ENCODE measurements around the gene CALCOCO1.
"Not testable (repeated sequence)": the region's sequence is repeated elsewhere in the genome, so short reads cannot be mapped to it uniquely, and the experiment has no call there.

Gene CALCOCO1, protein sequence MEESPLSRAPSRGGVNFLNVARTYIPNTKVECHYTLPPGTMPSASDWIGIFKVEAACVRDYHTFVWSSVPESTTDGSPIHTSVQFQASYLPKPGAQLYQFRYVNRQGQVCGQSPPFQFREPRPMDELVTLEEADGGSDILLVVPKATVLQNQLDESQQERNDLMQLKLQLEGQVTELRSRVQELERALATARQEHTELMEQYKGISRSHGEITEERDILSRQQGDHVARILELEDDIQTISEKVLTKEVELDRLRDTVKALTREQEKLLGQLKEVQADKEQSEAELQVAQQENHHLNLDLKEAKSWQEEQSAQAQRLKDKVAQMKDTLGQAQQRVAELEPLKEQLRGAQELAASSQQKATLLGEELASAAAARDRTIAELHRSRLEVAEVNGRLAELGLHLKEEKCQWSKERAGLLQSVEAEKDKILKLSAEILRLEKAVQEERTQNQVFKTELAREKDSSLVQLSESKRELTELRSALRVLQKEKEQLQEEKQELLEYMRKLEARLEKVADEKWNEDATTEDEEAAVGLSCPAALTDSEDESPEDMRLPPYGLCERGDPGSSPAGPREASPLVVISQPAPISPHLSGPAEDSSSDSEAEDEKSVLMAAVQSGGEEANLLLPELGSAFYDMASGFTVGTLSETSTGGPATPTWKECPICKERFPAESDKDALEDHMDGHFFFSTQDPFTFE

DNA sequence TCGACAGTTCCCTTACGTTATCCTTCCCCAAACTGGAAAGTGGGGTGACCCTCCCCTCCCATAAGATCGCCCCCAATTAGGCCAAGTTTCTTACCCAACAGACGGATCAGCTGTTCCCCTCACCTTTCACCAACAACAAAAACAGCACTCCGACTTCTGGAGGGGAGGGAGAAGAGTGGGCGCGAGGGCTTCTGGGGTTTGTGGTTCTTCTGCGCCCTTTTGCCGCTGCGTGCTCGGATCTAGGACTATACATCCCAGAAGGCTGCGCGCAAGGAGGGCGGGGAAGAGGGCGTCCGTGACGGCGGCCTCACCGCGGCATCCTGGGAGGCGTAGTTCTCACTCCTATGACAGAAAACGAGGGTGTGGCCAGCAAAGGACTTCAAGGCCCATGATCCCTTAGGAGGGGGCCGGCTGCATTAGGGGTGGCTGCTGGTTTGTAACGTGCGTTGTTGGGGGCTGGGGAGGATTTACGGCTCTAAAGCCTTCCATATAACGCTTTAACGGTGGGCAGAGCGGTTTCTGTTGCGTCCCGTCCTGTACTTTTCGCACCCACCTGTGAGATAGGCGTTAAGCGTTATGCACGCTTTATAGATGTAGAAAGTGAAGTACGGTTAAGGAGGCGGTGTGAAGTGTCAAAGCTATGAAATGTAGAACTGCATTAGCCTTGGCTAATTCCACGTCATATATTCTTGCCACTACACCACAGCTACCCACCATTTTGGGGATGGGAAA lies at the start of gene CALCOCO1:
CALCOCO1 (minus strand) TSS at position 143 of the 732 bp plus-strand sequence. CDS start 2,210 bp downstream, outside the sequence.
- DNase-seq = peak; percentile 93

DNA sequence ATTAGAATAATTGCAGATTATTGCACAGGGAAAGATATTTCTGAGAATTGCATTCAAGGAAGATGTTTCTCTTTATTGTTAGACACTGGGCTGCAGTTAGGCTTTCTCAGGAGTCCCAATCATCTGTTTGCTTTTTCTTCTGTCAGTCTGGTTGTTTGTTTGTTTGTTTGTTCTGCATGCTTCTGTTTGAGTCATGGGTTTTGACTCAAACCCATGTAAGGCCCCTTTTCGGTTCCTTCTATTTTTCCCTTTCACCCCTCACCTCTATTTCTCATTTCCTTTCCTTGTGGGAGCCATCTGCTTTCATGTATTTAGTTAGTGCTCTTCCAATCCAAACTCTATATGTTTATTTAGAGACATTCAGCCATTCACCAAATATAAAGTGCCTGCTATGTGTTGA lies 49.6 kb upstream of the CALCOCO1 start:
- no peak for DNase-seq

DNA sequence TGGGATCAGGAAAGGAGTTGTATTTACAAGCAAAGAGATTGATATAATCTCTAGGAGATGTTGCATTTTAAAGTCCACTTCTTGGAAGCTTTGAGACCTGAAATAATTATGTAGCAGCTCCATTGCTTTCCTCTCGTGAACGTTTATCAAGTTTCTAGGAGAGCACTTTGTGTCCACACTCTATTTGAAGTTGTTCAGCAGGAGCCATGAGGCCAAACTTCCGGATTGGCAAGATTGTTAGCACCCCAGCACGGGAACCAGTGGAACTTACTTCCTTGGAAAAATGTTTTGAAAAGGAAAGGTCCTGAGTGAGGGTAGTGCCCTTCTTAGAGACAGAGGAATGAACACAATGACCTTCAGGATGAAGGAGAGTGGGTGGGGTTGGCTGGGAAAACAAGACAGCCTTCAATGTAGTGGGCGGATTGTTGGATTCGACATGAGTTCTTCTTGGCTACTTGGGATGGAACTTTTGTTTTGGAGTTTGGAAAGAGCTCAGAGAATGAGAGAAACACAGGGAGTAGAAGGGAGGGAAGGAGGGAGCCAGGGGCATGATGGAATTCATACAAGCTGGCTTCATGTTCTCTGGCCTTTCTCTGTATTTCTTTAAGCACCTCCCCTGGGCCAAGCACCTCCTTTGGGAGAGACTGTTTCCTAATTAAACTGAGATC lies 48.4 kb upstream of the CALCOCO1 start:
- DNase-seq = no peak

DNA sequence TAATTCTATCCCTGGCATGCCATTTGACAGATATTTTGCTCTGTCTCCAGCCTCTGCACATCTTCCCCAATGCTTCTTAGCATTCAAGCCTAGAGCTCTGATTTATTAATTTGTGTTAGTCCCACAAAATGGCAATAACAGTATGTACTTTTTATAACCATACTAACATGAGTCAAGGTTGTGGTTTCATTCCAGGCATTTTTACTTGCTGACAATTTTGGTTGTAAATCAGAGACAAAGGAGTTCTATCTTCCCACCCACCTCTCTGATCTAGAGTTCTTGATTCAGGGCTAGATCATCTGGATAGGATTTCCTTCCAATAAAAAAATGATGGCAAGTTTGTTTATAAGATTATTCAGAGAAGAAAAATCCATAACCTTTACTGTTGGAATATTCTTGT lies 43.0 kb upstream of the CALCOCO1 start:
- DNase-seq = no peak

DNA sequence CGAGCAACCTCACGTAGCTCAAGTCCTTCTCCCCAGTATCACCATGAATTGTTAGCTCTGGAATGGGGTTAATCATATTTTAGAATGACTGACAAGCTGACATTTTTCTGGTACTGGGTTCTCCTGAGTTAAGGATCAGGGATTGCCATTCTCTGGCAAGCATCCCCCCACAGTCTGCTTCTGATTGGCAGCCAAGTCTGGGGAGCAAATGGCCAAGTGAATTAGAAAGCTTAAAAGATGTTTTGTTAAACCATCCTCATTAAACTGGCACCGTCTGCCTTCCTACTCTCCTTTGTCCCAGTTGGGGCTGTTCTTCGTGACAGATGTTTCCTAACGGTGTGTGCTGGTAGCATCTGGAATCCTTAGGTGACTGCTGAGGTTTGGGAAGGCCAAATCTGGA lies 41.7 kb upstream of the CALCOCO1 start:
- no peak for DNase-seq

DNA sequence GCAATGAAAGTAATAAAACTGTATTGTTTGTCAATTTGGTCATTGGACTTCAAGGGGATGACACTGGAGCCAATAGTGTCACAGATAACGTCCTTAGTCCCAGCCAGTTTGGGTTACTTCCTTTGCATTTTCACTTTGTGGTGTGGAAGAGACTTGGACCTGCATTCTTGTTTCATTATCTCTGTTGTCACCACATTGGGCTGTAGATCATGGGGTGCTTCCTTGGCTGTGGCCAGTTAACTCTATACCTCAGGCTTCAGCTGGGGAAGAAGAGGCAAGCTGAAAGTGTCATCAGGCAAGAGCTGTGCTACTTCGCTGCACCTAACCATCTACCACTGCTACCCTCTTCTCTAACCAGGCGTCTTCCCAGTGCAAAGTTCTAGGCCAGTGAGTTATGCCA lies 39.6 kb upstream of the CALCOCO1 start:
- DNase-seq = no peak

DNA sequence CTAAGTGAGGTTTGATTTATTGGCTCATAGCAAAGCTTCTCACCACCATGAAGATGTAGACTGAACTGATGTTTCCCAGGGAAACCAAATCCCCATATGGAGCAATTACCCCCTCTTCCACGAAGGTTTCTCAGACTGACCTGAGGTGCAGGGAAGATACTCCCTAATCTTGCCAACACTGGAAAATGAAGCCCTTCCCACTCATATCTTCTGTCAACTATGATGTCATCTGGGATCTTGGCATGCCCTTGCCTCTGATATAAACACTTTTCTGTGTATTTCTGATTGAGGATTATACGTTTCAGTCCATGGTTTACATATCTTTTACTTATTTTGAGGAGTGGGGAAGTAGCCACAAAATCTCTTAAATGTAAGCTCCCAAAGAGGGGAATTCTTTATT lies 38.6 kb upstream of the CALCOCO1 start:
- DNase-seq = no peak

DNA sequence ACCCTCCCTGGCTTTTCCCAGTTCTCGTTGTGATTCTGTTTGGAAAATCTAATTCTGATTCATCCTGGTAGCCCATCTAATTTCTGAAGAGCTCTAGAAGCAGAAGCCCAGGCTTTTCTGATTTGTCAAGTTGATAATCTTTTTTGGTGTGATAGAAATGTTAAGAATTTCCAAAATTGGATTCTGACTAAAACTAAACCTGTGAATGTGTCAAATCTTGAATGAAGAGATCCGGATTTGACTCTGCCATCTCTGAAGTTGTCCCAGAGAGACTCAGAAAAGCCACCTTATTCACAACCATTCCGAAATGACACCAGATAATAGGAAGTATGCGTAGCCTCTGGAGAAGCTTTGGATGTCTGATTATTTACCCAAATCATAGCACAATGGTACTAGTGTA lies 37.4 kb upstream of the CALCOCO1 start:
- DNase-seq = no peak

DNA sequence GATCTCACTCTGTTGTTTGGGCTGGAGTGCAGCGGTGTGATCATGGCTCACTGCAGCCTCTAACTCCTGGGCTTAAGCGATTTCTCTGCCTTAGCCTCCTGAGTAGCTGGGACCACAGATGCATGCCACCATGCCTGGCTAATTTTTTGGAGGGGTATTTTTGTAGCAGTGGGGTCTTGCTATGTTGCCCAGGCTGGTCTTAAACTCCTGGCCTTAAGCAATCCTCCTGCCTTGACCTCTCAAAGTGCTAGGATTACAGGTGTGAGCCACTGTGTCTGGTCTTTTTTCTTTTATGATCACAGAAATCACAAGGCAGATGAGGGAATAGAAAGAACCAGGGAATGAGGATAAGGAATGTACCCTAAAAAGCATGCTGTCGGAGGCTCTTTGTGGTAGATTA lies 35.5 kb upstream of the CALCOCO1 start:
- DNase-seq = not testable (repeated sequence)

DNA sequence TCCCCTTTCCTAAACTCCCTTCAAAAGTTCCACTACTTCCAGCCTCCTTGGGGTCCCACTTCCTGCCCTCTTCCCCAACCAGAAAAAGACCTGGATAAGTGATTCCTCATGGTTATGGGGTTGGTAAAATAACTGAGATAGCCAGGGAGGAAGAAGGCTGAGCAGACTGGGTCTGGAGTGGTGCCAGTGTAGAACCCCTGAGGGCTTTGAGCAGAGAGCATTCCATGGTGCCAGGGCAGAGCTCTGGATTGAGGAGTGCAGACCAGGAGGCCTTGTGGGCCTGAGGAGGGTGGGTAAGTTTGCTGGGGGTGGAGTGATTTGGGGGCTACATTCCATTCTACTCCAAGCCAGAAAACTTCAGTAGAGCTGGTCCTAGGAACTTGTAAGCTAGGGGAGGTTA lies 34.1 kb upstream of the CALCOCO1 start:
- DNase-seq = no peak

DNA sequence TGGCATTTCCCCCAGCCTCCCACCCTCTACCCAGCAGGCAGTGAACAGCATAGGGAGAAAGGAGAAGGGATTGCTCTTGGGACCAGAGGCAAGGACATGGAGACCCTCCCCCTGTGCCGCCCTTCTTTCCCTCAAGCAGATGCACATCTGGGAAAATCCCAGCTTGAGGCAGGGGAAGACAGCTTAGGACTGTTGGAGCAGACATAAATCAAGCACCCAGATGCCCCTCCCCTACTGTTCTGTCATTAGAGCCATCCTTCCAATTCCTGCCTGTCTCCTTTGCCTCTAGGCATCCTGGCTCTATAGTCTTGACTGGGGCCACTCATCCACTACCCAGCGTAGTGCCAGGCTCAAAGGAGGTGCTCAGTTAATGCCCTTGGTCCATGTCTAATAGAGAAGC lies 32.0 kb upstream of the CALCOCO1 start:
- DNase-seq = no peak

DNA sequence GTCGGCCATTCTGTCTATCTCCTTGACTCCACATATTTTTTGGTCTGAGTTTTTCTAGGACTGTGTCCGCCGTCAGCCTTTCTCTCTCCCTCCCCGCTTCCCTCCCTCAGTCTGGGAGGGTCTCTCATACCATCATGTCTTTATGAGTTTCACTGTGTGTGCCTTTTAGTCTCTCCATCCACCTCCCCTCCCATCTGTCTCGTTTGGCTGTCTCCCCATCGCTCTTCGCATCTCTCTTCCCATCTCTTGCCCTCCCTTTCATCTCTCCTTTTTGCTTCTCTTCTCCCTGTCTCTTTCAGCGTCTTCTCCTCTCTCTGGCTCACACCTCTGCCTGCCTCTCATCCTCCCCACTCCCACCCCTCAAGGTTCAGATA lies 31.5 kb upstream of the CALCOCO1 start:
- no peak for DNase-seq

DNA sequence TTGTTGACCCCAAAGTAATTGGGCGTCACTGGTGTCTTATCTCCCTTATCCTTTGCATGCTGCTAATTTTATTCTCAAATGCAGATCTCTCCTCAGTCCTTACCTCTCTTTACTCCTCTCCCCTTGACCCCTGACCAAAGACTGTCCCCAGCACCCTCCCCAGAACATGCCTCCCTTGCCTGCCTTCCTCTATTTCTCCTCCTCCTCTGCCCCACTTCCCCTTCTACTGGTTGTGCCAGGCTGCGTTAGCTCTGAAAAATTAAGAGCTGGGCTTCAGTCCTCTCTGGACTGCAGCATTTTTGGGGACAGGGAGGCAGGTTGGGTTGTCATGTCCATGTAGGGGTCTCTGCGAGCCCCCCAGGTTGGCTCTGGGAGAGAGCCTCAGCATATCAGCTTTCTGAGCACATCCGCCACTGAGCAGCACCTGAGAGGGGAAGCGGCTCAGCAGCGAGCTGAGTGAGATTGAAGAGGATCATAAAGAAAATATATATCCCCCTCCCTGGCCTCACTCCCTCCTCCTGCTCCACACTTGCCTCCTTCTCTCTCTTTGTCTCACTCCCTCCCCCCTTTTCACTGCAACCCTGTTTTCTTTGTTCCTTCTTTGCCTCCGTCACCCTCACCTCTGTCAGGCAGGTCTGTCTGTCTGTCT lies 31.0 kb upstream of the CALCOCO1 start:
- DNase-seq = no peak

DNA sequence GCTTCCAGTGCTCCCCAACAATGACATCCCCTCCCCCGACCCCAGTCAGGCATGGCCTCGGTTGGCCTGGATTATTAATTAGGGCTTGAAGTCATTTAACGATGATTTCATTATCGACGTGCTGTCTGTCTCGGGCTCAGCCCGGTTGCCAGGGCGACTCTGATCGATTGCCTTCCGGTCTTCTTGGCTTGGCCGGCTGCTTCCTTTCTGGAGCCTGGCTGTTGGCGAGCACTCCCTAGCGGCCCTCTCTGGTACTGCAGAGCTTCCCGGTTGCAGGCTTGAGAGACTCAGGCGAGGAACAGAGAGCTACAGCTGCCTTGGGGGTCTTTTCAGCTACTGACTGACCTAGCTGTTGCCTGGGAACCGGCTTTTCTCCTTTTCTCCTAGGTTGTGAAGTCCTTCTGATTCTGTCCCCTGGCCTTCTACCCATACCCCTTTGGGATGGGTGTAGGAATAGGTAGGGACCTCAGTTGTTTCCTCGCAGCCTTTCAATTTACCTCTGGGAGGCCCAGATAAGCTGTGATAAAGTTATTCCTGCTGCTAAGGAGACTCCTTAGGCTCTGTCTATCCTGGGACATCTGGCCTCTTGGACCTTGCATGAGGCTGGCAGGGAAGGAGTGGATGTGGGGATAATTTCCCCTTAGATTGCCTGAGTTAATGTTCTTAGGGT lies 30.0 kb upstream of the CALCOCO1 start:
- peak; percentile 89 for DNase-seq

DNA sequence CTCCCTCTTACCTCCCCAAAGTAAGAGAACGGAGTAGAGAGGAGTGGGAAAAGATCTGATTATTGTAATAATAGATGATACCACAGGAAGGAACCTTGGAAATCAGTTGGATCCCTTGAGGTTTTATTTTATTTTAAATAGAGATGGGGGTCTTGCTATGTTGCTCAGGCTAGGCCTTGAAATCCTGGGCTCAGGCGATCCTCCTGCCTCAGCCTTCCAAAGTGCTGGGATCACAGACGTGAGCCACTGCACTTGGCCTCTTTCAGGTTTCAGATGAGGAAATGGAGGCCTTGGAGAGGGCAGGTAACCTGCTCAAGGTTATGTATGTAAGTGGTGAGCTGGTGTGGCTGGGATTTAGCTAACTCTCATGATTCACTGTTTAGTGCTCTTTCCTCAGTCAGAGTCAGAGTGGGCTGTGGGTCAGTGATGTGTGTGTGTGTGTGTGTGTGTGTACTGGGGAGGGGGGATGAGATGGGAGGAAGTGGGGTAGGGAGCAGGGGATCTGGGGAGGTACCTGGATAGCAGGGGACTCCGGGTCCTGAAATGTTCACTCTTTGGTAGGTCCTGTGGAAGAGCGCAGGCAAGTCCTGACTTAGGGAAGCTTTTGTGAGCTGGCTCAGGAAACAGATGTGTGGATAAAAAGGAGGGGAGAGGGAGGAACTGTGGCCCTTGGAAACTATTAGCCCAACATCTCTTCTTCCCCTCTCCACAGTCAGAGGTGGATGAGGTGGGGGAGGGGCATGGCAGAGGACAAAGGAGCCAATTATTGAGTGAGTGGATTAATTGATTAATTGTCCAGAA lies 29.2 kb upstream of the CALCOCO1 start:
- DNase-seq = no peak

DNA sequence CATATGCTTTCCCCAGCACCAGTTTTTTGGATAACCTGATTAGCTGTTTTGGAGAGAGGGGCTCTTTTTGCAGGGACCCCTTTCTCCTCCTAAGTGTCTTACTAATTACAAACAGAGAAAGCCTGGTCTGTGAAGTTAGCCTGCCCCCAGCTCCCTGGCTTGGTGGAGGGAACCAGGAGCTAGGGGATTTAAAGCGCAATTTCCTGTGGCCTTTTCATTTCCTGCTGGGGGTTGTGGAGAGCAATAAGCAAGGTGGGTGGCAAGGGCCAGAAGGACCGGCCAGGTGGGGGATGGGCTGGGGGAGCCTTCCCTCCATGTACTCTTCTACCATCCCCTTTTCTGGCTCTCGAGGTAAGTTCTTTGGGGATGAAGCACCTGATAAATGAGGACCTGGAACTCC lies 28.6 kb upstream of the CALCOCO1 start:
- DNase-seq = no peak

DNA sequence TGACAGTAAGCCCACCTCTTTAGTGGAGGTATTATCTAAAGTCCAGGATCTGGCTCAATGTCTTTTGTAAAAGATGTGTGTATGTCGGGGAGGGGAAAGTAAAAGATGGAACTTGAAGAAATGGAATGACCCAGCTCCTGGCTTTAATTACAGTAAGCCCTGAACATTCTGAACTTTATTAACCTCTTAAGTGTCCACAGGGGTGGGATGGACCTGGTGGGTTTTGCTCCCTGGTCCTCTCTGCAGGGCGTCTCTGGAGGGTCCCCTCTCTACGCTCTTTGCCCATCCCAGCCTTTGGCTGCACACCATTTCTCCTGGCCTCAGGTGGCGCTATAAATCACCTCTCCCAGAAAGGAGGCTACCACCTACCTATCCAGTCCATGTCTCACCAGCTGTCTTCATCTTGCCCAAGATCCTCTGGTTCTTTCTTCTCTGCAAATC lies 28.2 kb upstream of the CALCOCO1 start:
- DNase-seq = no peak

DNA sequence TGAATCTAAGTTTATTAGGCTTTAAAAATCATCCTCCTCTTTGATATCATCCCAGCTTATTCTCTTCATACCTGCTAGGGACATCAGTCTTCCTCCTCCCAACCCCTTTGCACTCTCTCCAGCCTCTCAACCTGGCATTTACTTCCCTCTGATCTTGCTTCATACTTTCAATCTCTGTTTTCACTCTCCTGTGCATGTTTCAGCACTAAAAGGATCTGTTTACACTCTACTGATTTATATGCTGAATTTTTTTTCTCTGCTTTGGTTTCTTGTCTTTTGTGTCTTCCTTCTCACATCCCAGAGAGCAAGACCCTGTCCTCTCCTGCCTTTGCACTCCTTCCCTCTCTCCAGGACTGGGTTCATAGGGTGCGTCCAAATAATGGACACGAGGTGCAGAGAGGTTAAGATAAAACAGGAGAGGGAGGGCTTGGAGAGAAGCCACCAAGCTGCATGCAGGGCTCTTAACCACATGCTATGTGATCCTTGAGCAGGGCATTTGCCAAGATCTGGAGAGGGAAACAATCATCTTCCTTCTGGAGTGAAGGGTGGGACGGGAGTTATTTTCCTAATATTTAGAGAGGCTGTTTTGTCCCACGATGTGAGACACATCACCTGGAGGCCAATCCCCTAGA lies 27.5 kb upstream of the CALCOCO1 start:
- DNase-seq = no peak

DNA sequence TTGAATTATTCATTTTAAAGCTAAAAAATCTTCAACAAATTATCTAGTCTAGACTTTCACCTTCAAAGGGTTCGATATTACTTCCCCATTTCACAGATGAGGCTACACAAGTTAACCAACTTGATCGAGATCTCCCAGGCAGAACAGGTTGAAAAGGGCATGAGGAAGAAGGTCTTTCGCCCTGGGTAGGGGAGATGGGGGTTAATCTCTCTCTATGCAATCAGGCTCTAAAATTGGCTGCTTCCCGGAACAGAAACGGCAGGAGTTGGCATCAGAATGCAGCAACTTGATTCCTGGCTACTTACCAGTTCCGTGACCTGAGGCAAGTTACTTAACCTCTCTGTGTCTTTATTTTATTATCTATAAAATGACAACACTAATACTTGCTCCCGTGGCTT lies 26.9 kb upstream of the CALCOCO1 start:
- DNase-seq = no peak

DNA sequence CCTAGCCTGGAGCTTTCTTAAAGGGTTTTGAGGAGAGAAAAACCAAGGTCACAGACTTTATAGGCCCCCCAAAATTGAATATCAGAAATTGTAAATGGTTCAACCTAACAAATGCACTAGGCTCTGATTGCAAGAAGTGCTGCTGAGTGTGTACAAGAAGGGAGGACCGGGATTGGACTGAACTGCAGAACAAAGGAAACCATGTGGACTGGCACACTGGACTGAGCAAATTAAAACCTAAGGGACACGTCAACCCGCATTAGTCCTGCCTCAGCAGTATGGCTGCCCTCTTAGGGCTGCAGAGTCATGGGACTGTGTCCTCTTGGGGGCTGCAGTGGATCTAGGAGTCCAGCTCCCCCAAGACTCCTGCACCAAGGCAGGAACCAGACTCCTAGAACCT lies 25.4 kb upstream of the CALCOCO1 start:
- DNase-seq = no peak

DNA sequence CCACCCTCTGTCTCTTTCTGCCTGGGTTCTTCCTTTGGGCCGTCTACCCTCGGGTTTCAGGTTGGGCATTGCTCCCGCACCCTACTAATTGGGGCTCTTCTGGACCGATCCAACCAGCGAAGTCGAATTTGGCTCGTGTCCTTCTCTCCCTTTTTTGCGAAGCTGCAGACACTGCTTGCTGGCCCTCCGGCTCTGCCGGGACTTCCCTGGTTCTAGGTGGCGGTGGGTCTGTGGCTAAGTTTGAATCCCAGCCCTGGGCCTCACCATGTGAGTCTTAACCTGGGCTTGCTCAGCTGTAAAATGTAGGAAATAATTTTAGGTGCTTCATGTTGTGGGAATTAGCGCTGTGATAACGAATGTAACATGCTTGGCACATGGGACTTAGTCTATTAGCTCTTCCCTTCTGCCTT lies 24.9 kb upstream of the CALCOCO1 start:
- no peak for DNase-seq
